MM.1S (cell line): ENCODE results near the gene SPRED3.

ENCODE experiments used
- EZH2 ChIP-seq: fragments of 300-600 bp; sonication (generic); optimal IDR thresholded peaks from 2 replicates; pipeline ENCODE3; 2017; ENCODE audit warnings: low read depth, mild to moderate bottlenecking, antibody characterized with exemption, low read length, mixed read lengths
- EZH2phosphoT487 ChIP-seq: fragments of 300-600 bp; sonication (generic); IDR thresholded peaks from 2 replicates; pipeline ENCODE4 v1.6.1; 2018; ENCODE audit warnings: antibody characterized with exemption, low read length
- TF ChIP-seq, protein P1 (sequence below): fragments of 300-600 bp; sonication (generic); IDR thresholded peaks from 2 replicates; pipeline ENCODE4 v1.5.1; 2016; ENCODE audit warnings: antibody characterized with exemption, low read length, mixed read lengths

- TF ChIP-seq, protein P1, sequence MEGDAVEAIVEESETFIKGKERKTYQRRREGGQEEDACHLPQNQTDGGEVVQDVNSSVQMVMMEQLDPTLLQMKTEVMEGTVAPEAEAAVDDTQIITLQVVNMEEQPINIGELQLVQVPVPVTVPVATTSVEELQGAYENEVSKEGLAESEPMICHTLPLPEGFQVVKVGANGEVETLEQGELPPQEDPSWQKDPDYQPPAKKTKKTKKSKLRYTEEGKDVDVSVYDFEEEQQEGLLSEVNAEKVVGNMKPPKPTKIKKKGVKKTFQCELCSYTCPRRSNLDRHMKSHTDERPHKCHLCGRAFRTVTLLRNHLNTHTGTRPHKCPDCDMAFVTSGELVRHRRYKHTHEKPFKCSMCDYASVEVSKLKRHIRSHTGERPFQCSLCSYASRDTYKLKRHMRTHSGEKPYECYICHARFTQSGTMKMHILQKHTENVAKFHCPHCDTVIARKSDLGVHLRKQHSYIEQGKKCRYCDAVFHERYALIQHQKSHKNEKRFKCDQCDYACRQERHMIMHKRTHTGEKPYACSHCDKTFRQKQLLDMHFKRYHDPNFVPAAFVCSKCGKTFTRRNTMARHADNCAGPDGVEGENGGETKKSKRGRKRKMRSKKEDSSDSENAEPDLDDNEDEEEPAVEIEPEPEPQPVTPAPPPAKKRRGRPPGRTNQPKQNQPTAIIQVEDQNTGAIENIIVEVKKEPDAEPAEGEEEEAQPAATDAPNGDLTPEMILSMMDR: no peak
- TF ChIP-seq EZH2: no peak
- TF ChIP-seq EZH2phosphoT487: no peak
Measured at GRCh38 chr19:38378866-38379265, 9.6 kb upstream of the SPRED3 start.
